NCI-H1092 (cell line): ENCODE results near the gene RGSL1.

Experiments
- DNase-seq: peaks from one replicate; lab custom pipeline; 2025; lab: John Stamatoyannopoulos, UW

RGSL1 gene

DNA sequence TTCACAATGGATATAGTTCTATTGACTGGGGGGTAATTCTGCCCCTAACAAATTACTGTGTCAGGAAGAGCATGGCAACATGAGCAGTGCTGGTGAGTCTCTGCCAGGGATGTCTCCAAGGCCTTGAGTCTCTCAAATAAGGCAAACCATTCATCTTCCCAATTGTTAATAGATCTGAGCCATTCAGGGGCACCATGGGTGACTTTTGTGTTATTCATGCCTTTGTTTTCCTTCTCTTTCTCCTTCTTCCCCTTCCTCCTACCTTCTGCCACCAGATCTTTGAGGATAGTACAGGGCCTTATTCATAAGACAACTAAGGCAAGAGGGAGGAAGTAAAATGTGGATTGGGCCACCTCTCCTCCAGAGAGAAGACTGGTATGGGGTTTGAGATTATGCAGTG lies at the start of gene RGSL1:
TSS of gene RGSL1 (plus strand) at position 60 of the 400 bp plus-strand sequence. CDS start at position 80, 20 bp downstream.
- no peak for DNase-seq

DNA sequence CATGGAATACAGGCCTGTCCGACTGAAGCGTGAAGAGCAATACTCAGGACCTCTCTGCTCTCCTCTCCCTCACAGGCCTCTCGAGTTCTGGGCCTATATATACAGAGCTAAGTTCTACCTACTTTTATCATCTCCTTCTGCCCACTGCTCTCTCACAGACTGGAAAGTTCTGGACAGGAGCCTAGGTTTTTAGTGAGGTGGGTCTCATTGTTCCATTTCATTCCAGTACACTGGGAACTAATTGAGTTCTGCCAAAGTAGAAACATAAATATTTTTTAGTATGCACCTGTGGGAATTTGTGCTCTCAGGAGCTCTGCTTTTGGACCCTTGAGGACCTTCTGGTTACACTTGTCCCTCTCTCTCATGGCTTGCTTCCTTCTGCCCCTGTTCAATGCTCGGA lies 49.4 kb upstream of the RGSL1 start, which contains the start of gene TEDDM1:
TSS of gene TEDDM1 (minus strand) at position 101 of the 400 bp plus-strand sequence. CDS start 182 bp downstream, outside the sequence.
- DNase-seq, result no peak

DNA sequence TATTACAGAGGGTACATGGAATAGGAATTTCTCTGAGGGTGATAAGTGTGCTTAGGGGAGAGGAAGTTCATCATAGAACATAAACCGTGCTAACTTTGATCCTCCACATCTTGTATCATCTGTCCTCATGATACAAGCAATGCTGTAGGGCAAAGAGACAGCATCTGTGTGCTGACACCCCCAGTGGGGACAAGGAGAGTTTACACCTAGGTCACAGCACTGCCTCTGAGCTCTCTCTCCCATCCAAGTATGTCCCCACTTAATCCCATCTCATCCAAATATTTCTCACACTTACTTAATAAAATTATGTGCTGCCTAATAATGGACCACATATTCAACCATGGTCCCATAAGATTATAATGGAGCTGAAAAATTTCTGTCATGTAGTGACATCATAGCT lies 45.2 kb upstream of the RGSL1 start:
- no peak for DNase-seq

DNA sequence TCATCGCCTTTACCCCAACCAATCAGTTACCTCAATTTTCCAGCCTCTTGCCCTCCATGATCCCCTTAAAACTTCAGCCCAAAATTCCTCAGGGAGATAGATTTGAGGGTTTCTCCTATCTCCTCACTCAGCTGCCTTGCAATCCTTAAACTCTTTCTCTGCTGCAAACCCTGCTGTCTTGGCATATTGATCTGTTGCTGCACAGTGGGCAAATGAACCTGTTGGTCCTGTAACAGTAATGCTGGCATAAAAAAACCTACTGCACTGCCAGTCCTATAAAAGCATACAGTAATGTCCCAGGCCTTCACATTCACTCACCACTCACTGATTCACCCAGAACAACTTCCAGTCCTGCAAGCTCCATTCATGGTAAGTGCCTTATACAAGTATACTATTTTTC lies 44.4 kb upstream of the RGSL1 start:
- DNase-seq, result no peak

DNA sequence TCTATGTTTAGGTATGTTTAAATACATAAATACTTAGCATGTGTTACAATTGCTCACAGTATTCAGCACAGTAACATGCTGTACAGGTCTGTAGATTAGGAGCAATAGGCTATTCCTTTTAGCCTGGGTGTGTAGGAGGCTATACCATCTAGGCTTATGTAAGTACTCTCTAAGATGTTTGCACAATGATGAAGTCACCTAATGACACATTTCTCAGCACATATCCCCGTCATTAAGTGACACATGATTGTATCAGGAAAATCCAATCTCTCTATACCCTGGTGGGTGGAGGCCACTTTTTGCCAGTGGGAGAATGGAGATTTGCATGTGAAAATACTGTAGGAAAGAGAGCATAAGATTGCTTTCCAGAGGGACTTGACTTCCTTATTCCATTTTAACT lies 43.9 kb upstream of the RGSL1 start:
- DNase-seq, result no peak

DNA sequence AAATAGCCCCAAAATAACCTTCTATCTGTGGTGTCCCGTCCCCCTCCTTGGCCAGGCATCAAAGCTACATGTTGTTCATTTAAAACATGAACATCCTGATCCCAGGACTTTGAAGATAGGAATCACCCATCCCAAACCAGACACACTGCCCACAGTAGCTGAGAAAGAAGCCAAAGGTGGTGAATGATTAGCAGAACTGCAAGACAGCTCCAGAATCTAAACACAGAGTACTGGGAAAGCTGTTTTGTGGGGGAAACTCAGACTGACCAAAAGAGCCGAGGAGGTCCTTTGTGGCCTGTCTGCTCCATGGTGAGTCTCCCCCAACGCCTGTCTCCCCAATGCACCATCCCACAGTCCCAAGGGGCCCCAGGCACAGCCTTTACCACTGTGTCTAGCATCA lies 42.2 kb upstream of the RGSL1 start:
- DNase-seq, result no peak

DNA sequence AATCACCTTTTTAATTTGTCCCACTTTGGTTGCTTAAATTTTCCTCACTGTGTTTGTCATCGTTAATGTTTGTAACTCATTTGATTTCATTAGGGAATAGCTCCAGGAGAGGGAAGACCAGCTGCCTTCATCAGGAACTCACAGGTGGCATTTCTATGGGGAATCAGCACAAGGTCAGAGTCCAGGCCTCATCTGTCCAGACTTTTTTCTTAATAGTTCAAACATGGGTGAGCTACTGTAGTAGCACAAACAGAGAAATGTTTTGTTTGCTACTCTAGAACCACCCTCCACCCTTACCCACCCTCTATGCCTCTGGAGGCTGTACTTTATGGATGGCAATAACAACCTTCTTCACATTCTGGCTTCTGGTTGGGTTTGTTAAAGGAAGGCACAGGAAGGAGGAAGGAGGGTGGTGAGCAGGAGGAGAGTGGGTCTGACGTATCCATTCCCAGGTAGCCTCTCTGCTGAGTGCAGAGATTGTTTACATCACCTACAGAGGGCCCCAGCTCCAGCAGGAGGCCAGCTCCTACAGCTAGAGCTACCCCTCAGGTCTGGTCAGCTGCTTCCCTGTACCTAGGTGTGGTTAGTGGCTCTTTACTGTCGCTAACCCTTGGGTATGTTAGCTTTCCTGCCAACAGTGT lies 41.4 kb upstream of the RGSL1 start:
- DNase-seq, result no peak

DNA sequence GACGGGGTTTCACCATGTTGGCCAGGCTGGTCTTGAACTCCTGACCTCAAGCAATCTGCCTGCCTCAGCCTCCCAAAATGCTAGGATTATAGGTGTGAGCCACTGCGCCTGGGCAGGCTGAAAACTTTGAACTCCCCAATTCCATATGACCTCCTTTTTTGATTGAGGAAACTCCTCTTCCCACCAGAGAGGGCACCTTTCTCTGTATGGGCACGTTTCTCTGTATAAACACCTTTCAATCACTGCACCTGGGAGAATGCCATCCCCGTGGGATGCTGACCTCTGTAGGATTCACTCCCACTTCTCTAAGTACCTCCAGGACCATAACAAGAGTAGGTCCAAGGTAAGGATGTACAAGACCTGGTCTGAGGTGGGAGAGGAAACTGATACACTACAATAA lies 39.8 kb upstream of the RGSL1 start:
- DNase-seq, result no peak

DNA sequence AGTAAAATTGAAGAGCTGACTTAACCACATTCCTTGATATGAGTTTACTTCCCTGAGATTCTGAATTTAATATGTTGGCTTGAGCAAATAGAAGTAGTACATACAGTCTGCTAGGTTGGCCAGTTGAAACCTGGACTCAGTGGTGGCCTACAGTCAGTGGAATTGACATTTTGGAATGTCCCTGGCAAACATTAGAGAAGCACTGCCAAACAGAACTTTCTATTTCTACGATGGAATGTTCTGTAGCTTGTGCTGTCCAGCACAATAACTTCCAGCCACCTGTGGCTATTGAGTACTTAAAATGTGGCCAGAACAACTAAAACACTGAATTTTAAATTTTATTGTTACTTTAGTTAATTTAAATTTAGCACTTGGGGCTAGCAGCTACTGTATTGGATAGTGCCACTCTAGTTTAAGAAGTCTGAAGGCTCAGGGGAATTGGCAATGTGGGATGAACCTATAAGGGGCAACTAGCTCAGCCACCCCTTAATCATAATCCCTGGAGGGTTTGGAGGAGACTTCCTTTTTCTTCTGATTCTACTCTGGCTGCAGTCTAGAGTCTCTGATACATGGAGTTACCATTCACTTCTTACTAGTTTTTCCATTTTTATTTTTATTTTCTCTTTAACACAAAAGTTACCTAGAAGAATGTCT lies 39.2 kb upstream of the RGSL1 start:
- DNase-seq, result no peak

DNA sequence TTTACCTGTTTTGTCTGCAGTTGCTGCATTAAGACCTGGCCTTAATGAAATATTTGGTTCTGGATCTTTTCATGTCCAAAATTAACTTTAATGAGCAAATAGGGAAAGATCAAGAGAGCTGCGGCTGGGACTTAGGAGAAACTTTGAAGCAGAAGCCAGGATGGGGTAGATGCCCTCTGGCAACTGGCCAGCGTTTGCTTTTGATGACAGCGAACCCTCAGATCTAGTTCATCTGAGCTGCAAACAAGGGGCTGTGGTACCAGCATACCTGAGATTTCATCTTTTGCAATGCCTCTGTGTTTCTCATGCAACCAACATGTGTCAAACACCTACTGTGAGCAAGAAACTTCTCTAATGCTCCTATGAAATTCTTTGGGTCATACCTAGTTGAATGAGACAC lies 36.5 kb upstream of the RGSL1 start:
- DNase-seq, result no peak

DNA sequence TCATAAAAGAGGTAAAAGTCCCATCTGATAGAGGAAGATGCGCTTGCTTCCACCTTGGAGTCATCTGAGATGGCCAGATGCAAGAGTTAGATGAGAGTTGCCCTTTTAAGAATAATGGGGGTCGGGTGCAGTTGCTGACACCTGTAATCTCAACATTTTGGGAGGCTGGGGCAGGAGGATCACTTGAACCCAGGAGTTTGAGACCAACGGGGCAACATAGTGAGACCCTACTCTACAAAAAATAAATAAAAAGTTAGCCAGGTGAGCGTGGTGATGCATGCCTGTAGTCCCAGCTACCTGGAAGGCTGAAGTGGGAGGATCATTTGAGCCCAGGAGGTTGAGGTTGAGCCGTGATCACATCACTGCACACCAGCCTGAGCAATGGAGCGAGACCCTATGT lies 36.0 kb upstream of the RGSL1 start:
- no peak for DNase-seq

DNA sequence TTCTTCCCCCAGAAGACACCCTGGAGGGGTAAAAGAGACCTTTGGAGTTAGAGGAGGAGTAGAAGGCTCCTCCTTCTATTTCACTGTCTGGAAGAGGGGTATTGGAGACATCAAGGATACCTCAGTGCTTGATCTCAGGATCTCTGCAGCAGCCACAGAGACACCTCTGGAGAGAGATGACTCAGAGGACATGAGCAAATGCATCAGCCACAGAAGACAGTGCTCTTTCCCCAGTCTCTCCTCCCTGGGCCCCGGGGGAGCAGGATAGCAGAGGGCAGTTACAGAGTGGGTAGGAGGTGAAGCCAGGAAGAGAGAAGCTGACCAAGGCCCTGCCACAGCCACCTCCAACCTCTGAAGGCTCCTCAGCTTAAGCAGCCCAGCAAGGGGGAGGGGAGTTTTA lies 34.2 kb upstream of the RGSL1 start:
- no peak for DNase-seq

DNA sequence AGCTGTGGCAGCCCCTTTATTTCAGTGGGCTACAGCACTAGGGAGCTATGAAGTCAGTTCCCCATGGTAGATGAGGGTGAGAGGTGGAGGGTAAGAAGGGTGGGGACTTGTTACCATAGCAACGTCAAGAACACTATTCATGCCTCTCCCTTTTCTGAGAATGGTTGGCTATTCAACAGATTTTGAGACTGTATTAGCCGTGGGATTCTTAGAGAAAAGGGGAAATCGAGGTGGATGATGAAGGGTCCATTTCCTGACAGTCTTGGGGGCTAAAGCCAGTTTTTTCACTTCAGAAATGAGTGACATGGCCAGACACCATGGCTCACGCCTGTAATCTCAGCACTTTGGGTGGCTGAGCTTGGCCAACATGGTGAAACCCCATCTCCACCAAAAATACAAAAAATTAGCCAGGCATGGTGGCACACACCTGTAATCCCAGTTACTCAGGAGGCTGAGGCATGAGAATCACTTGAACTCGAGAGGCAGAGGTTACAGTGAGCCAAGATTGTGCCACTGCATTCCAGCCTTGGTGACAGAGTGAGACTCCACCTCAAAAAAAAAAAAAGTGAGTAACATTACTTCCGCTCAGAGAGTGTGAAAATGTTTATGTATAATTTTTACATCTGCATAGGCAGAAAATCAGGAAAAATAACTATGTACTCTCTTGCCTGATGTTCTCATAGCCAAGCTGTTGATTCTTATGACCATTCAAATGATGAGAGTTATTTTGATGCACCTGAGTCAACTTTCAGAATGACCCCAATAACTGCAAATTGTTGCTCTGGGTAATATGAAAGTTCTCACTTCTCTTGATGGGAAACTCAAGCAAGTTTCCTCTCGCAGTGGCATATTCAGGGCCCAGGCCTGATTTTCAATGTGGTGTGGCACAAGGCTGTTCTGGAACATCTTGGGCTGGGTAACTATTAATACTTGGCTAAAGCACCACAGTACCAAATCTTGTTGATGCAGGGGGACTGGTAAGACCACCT lies 23.2 kb upstream of the RGSL1 start:
- DNase-seq, result no peak

DNA sequence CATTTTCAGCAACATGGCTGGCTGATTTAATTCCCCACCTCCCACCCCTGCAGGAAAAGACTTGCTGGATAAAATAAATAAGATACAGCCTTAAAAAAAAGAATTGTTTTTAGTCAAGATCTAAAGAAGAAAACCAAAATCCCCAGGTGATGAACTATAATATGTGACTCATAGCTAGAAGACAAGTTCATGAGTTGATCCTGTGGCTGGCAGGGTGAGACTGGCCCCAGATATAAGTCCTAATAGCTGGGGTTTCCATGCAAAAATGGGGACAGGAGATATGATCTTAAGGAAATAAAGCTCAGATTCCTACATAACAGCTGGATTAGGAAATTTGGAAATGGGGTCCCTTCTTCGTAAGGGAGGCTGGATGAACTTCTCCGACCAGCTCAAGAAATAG lies 21.9 kb upstream of the RGSL1 start:
- no peak for DNase-seq

DNA sequence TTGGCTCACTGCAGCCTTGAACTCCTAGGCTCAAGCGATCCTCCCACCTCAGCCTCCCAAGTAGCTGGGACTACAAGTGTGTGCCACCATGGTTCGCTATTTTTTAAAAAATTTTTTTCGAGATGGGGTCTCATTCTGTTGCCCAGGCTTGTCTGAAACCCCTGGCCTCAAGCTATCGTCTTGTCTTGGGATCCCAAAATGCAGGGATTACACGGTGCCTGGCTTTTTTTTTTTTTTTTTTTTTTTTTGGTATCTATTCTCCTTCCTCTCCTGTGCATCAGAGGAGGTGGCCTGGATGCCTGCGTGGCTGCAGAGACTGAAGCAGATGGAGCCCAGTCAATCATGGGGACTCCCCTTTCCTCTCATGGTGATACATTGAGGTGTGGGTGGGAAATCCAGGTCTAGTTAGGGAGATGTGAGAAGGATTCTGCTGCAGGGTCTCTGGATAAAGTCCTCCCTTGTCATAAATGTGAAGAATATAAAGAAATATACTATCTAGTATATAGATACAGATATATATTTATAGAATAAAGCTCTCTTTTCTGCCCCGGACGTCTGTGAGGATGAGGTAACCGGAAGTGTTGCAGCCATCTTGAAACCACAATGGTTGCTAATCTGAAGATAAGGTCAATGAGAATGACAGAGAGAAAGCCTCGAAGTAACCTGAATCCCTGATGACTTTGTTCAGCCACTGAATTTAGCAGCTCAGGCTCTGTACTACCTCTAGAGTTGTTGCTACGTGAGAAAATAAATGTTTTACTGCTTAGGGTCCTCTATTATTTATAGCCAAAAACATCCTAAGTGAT lies 19.5 kb upstream of the RGSL1 start:
- DNase-seq, result no peak

DNA sequence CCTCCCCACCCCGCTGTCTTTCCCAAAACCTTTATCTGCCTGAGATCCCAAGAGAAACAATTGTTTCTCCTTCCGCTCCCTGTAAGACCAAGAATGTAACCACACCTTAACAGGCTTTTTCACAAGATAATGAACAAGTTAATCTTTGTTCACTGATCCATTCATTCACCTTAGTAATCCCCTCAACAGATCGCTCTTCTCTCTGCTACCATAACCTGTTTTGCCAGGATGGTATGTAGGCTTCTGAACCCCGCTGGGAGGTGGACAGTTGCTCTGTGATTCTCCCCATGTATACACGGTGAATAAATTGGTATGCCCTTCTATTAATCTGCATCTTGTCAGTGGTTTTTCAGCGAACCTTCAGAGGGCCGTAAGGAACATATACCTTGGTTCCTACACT lies 18.7 kb upstream of the RGSL1 start:
- DNase-seq, result no peak

DNA sequence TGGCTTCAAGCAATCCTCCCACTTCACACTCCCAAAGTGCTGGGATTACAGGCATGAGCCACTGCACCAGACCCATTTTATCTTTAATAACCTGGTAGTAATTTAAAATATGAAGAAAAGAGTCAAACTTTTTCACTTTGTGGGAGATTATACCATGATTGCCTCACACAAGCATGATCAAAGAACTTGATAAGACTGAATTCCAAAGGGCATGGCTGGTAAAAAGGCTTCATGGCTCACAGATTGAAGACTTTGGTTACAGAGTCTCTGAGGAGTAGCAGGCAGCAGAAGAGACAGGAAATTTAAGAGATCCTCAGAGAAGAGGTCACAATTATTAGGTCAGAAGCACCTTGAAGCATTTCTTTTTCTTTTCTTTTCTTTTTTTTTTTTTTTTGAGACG lies 16.4 kb upstream of the RGSL1 start:
- DNase-seq, result no peak

DNA sequence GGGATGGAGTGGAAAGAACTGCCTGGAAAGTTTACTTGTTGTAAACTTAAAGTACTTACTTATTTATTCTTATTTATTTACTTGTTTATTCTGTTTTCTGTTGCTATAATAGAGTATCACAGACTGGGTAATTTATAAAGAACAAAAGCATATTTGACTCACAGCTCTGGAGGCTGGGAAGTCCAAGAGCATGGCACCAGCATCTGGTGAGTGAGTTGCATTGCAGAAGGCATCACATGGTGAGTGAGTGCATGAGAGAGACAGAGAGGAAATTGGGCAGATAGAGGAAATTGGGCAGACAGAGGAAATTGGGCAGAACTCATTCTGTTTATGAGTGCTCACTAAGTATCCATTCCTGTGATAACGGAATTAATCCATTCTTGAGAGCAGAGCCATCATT lies 11.6 kb upstream of the RGSL1 start:
- DNase-seq, result no peak

DNA sequence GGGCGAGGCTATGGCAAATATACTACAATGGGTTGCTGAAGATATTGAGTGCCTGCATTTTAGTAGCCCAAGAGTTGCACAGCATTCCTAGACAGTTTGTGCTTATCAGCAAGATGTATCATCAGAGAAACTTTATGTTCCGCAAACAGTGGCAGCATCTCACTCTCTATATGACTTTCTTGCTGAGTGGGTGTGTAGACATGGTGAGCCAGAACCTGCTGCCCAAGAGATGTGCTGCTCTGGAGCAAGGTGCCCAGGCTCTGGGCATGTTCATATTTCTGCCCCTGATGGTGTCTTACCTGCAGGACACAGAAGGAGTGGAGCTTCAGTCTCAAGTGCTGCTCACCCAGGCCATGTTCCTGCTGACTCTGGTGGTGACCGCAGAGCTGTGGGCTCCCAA lies 8.2 kb upstream of the RGSL1 start:
- DNase-seq, result no peak

DNA sequence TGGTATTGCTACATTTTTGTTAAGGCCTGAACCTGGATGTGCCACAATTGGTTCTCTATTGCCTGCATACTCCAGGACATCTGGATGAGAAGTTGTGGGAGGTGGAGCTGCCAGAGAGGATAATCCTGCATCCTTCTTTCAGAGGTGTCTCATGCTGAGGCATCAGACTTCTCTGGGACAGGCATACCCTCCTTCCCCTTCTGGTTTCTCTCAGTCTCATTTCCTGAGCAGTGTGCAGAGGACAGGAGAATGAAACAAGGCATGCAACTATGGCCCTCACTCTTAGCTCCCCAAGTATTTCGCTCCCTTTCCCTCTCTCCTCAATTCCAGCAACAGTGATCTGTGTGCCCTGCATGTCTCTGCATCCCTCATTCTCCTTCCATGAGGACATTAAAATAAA lies 7.6 kb upstream of the RGSL1 start:
- no peak for DNase-seq

DNA sequence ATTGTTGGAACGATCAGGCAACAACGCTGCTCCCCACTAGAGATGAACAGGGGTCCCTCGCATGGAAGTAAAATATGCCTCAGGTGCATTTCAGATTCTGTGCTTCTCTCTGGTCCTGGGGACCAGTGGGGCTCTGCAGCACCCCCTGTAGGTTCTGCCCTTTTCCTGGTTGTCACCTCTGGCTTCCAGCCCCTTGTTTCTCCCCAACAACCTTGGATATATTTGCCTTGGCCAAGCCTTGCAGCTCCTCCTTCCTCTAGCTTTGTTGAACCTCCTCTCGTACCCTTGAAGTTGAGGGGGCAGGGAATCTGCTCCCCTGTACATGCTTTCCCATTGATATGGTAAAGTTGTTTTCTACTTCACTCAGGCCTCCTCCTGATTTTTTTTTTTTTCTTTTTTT lies 5.4 kb upstream of the RGSL1 start:
- no peak for DNase-seq
